Lung (tissue), 12 donors: ENCODE data around the gene TSEN54. TPM values are rescaled to one million over a fixed set of nuclear protein-coding genes. Genes with fewer than 3 reads are reported as not detected.
A peak's percentile ranks its signal among the peaks of the same experiment; 100 is the strongest.

Experiments used
- ATAC-seq: fragments of 200-7000 bp; cut with Tn5 transposase; one replicate; pipeline ENCODE4 v1.9.1; 2020; ENCODE audit warnings: moderate number of reproducible peaks; ENCODE audit not compliant: insufficient read depth, low FRiP score
- DNase-seq, 3 donors: peaks; one replicate each; pipeline ENCODE4 v3.0.0-alpha.2; 2013 to 2017
- H3K27ac ChIP-seq, 2 donors: one replicate each; pipeline ENCODE4 v1.5.1; 2013; ENCODE audit warnings: mild to moderate bottlenecking in 2 of 2, moderate library complexity in 2 of 2, control low read depth in 1 of 2, inconsistent platforms in 1 of 2, low read depth in 1 of 2, low read length in 1 of 2
- H3K27me3 ChIP-seq, 3 donors: one replicate each; pipeline ENCODE4 v1.5.1; 2013; ENCODE audit warnings: low read length in 2 of 3; ENCODE audit not compliant: control insufficient read depth in 3 of 3, insufficient read depth in 3 of 3
- H3K36me3 ChIP-seq, 4 donors: one replicate each; pipeline ENCODE4 v1.5.1; 2013; ENCODE audit warnings: low read length in 4 of 4, mild to moderate bottlenecking in 1 of 4, moderate library complexity in 1 of 4; ENCODE audit not compliant: control insufficient read depth in 4 of 4, insufficient read depth in 4 of 4
- H3K4me1 ChIP-seq, 5 donors: one replicate each; pipeline ENCODE4 v1.5.1; 2013; ENCODE audit warnings: low read length in 5 of 5, mild to moderate bottlenecking in 2 of 5, moderate library complexity in 1 of 5; ENCODE audit not compliant: control insufficient read depth in 5 of 5, insufficient read depth in 5 of 5
- H3K4me3 ChIP-seq: one replicate; pipeline ENCODE4 v1.5.1; 2013; ENCODE audit warnings: mild to moderate bottlenecking, control low read depth, moderate library complexity
- H3K9ac ChIP-seq, 2 donors: one replicate each; pipeline ENCODE4 v1.5.1; 2013; ENCODE audit warnings: low read length in 2 of 2, control low read depth in 1 of 2; ENCODE audit not compliant: insufficient read depth in 1 of 2
- H3K9me3 ChIP-seq, 4 donors: one replicate each; pipeline ENCODE4 v1.5.1; 2013; ENCODE audit warnings: low read length in 3 of 4, mild to moderate bottlenecking in 1 of 4, moderate library complexity in 1 of 4; ENCODE audit not compliant: control insufficient read depth in 4 of 4, insufficient read depth in 3 of 4
- WGBS, 2 donors: extraction: QIAGEN DNeasy Blood & Tissue Kit; methylation state at CpG; one replicate each; pipeline ENCODE4 v1.1.7; 2013; 5-methylcytosine and 5-hydroxymethylcytosine counted together
- polyA plus RNA-seq, 2 donors: library from polyadenylated mRNA; stranded (reverse); fragments of 200-250 nt; gene quantifications; one replicate each; pipeline ENCODE4 v1.2.1, GENCODE V29; 2013
- total RNA-seq, 2 donors: library from RNA; depleted of rRNA in 1 of 2; stranded (reverse); fragments of >200 nt in 1 of 2; gene quantifications; one replicate each; pipeline ENCODE4 v1.2.1, GENCODE V29; 2014 to 2021
- TF ChIP-seq, protein P1 (sequence below): IDR thresholded peaks from 2 replicates; pipeline ENCODE4 v1.5.1; 2012; ENCODE audit warnings: mild to moderate bottlenecking; ENCODE audit errors: control extremely low read depth, extremely low read depth
- donor health status: control.
- donor health status: control.
- donor health status: Bipolar disorder and iron deficiency.
- donor health status: healthy.
- donor health status: DM: yes; HTN: yes; CAD: no.

The TSEN54 gene
- total and polyA plus RNA-seq, 4 donors, result 18.4 to 36.5 (median 21.6) TPM

- Histone ChIP-seq H3K27ac (peak overlapping the region in 1 of 2 donors; percentile 87), H3K9me3 (no peaks in the 10 kb centered on the region), H3K4me1 (peaks cover 0 to 59% (median 24%) of the 10 kb centered on the region in 5 donors), H3K4me3 (peak overlapping the region; percentile 61), H3K36me3 (peaks cover 0 to 7% (median 2%) of the 10 kb centered on the region in 4 donors), H3K27me3 (no peaks in the 10 kb centered on the region), H3K9ac (no peak overlapping the region)
- no peak for ATAC-seq
- TF ChIP-seq, protein P1, sequence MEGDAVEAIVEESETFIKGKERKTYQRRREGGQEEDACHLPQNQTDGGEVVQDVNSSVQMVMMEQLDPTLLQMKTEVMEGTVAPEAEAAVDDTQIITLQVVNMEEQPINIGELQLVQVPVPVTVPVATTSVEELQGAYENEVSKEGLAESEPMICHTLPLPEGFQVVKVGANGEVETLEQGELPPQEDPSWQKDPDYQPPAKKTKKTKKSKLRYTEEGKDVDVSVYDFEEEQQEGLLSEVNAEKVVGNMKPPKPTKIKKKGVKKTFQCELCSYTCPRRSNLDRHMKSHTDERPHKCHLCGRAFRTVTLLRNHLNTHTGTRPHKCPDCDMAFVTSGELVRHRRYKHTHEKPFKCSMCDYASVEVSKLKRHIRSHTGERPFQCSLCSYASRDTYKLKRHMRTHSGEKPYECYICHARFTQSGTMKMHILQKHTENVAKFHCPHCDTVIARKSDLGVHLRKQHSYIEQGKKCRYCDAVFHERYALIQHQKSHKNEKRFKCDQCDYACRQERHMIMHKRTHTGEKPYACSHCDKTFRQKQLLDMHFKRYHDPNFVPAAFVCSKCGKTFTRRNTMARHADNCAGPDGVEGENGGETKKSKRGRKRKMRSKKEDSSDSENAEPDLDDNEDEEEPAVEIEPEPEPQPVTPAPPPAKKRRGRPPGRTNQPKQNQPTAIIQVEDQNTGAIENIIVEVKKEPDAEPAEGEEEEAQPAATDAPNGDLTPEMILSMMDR, result no peak
- WGBS, 2 donors, result 57 to 66% methylated on average over 10 of the region's 10 CpGs
- DNase-seq, result no peak
These were observed 3.2 kb upstream of the TSEN54 start for GRCh38 chr17:75512926-75513640.

DNA sequence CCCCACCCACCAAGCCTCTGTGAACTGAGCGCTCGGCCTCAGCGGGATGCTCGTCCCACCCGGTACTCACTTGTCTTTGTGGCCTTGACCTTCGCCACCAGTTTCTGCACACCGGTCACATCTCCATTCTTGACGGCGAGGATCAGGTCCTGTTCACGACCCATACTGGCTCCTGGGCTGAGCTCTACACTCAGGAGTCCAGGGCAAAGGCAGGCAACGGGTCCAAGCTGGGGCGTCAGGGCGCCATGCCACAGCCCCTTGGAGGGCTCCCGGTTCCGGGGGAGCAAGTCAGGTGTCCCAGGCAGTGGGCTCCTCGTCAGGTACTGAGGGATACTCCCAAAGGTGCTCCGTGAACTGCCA is 2.7 kb upstream of the TSEN54 start:
- Histone ChIP-seq H3K4me3 (peak overlapping the region; percentile 61), H3K9me3 (no peaks in the 10 kb centered on the region), H3K27me3 (no peaks in the 10 kb centered on the region), H3K4me1 (peaks cover 0 to 54% (median 19%) of the 10 kb centered on the region in 5 donors), H3K27ac (peak overlapping the region in 1 of 2 donors; percentile 83), H3K9ac (peak overlapping the region in 1 of 2 donors; percentile 27), H3K36me3 (peaks cover 0 to 7% (median 2%) of the 10 kb centered on the region in 4 donors)
- WGBS, 2 donors, result 72 to 90% methylated on average over 17 of the region's 17 CpGs
- ATAC-seq (no peak), DNase-seq (no peak)
- TF ChIP-seq, protein P1, result no peak

- TF ChIP-seq, protein P1, result no peak
- peak overlapping the region; percentile 61 for H3K4me3 ChIP-seq
- peak overlapping the region; percentile 83 for H3K27ac ChIP-seq
- peaks cover 0 to 47% (median 15%) of the 10 kb centered on the region in 5 donors for H3K4me1 ChIP-seq
- DNase-seq, result no peak
- H3K36me3 ChIP-seq, result peaks cover 0 to 8% (median 2%) of the 10 kb centered on the region in 4 donors
- no peak for ATAC-seq
- H3K27me3 ChIP-seq, result no peaks in the 10 kb centered on the region
- H3K9ac ChIP-seq, result peak overlapping the region; percentile 27 to 41
- H3K9me3 ChIP-seq, result no peaks in the 10 kb centered on the region
- 21 to 43% methylated on average over 14 to 15 of the region's 15 CpGs for WGBS, 2 donors
These were observed 1.9 kb upstream of the TSEN54 start for GRCh38 chr17:75514299-75514918.
